BJ (cell line): Measurements from ENCODE around the gene CUEDC2. TPM values are rescaled to one million over a fixed set of nuclear protein-coding genes. Genes with fewer than 3 reads are reported as not detected.
A peak's percentile ranks its signal among the peaks of the same experiment; 100 is the strongest.

Experiments
- CTCF ChIA-PET: fragments of 350-600 bp; formaldehyde crosslinking; extraction: SDS; loops from one replicate; lab custom pipeline; 2021; ENCODE audit warnings: antibody characterized with exemption, inconsistent platforms; lab: Yijun Ruan, JAX
- POLR2A ChIA-PET: fragments of 300-600 bp; sonication (Branson Sonifier 250); formaldehyde crosslinking; extraction: SDS; loops from one replicate; lab custom pipeline; 2021; ENCODE audit warnings: antibody characterized with exemption; lab: Charles Lee
- DNase-seq: peaks from one replicate; pipeline ENCODE4 v3.0.0-alpha.2; 2011; ENCODE audit warnings: low read depth
- H3K27me3 ChIP-seq: 2 replicates; pipeline ENCODE4 v1.6.0; 2011; ENCODE audit warnings: low read length; ENCODE audit not compliant: control insufficient read depth, insufficient read depth
- H3K36me3 ChIP-seq: 2 replicates; pipeline ENCODE4 v1.5.1; 2011; ENCODE audit warnings: low read length; ENCODE audit not compliant: control insufficient read depth, insufficient read depth
- H3K4me3 ChIP-seq: 2 replicates; pipeline ENCODE4 v1.5.1; 2011; ENCODE audit warnings: low read depth, mild to moderate bottlenecking, control low read depth, low read length
- polyA plus RNA-seq: library from polyadenylated mRNA; depleted of rRNA; stranded (reverse); fragments of >200 nt; gene quantifications from 2 replicates; pipeline ENCODE4 v1.2.3, GENCODE V29; 2011
- TF ChIP-seq, protein P1 (sequence below): IDR thresholded peaks from 2 replicates; pipeline ENCODE4 v1.5.1; 2011; ENCODE audit warnings: low read depth, mild to moderate bottlenecking, control low read depth, inconsistent platforms, low read length, moderate library complexity; ENCODE audit not compliant: insufficient read depth

The CUEDC2 gene
- polyA plus RNA-seq, 1 experiment, result 74.4 TPM

- H3K4me3 ChIP-seq, result peak overlapping the region; percentile 82
- TF ChIP-seq, protein P1, sequence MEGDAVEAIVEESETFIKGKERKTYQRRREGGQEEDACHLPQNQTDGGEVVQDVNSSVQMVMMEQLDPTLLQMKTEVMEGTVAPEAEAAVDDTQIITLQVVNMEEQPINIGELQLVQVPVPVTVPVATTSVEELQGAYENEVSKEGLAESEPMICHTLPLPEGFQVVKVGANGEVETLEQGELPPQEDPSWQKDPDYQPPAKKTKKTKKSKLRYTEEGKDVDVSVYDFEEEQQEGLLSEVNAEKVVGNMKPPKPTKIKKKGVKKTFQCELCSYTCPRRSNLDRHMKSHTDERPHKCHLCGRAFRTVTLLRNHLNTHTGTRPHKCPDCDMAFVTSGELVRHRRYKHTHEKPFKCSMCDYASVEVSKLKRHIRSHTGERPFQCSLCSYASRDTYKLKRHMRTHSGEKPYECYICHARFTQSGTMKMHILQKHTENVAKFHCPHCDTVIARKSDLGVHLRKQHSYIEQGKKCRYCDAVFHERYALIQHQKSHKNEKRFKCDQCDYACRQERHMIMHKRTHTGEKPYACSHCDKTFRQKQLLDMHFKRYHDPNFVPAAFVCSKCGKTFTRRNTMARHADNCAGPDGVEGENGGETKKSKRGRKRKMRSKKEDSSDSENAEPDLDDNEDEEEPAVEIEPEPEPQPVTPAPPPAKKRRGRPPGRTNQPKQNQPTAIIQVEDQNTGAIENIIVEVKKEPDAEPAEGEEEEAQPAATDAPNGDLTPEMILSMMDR, result no peak
- H3K36me3 ChIP-seq, result peaks cover 8% of the 10 kb centered on the region
- H3K27me3 ChIP-seq, result peaks cover 4% of the 10 kb centered on the region
- ChIA-PET POLR2A (interaction anchor here (0.5 to 3.1 kb wide), 3 partner anchors 11 to 191 kb away, joined by 3 to 7 read pairs (median 3); partner anchors contain the start of genes CUEDC2 and NFKB2), CTCF (interaction anchor here (0.8 to 7.0 kb wide), 15 partner anchors 11 to 251 kb away, joined by 3 to 60 read pairs (median 20); partner anchors contain the start of genes C10orf95 and CUEDC2)
- no peak for DNase-seq
These were observed 10.9 kb downstream of the CUEDC2 start for GRCh38 chr10:102421507-102421756.

- H3K36me3 ChIP-seq, result peaks cover 8% of the 10 kb centered on the region
- peak within 1 kb of the TSS; percentile 82 for H3K4me3 ChIP-seq
- ChIA-PET CTCF (interaction anchor here (0.8 to 7.0 kb wide), 13 partner anchors 10 to 251 kb away, joined by 3 to 60 read pairs (median 21); partner anchors contain the start of genes C10orf95 and CUEDC2), POLR2A (interaction anchor here (1.3 to 3.1 kb wide), 2 partner anchors 12 to 190 kb away, joined by 3 to 7 read pairs; partner anchors contain the start of gene CUEDC2)
- peaks cover 4% of the 10 kb centered on the region for H3K27me3 ChIP-seq
- TF ChIP-seq, protein P1, result no peak
- DNase-seq, result peak; percentile 68
These were observed 11.5 kb downstream of the CUEDC2 start, which contains the start of gene FBXL15 for GRCh38 chr10:102420714-102421506. Gene FBXL15, plus strand, starts transcription at chr10:102420836. Its CDS starts 294 bp downstream, at chr10:102421130.

DNA sequence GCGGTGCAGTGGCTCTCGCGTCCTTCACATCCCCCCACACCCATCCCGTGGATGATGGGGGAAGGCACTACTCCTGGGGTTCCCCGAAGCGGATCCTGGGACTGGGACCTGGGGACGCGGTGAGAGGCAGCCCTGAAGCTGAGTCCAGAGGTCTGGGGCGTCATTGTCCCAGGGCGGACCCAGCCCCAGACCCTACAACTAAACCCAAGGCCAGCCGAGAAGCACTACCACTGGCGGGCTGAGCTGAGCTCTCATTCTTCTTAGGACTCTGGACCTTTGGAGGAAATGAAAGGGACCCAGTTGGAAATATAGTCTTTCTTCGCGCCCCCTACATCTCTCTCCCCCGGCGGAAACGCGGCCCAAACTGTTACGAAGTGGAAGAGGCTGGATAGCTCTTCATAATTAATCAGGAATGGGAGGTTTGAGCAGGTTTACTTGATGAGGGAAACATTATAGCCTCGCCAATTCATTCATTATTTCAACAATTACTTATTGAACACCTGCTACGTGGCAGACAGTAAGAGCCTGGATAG, 12.1 kb downstream of the CUEDC2 start:
- ChIA-PET CTCF (interaction anchor here (1.0 to 7.0 kb wide), 11 partner anchors 10 to 250 kb away, joined by 3 to 60 read pairs (median 25); partner anchors contain the start of genes C10orf95 and CUEDC2), POLR2A (interaction anchor here (1.3 to 3.1 kb wide), 2 partner anchors 12 to 190 kb away, joined by 3 to 7 read pairs; partner anchors contain the start of gene CUEDC2)
- Histone ChIP-seq H3K4me3 (peak overlapping the region; percentile 82), H3K36me3 (peaks cover 8% of the 10 kb centered on the region), H3K27me3 (peaks cover 4% of the 10 kb centered on the region)
- TF ChIP-seq, protein P1, result no peak
- DNase-seq, result no peak

GRCh38 chr10:102419269-102420180, 12.8 kb downstream of the CUEDC2 start:
- Histone ChIP-seq H3K36me3 (peaks cover 8% of the 10 kb centered on the region), H3K4me3 (peak overlapping the region; percentile 82), H3K27me3 (peaks cover 6% of the 10 kb centered on the region)
- no peak for DNase-seq
- ChIA-PET POLR2A (interaction anchor here (3.1 kb wide), 1 partner anchor 13 kb away, joined by 7 read pairs; the partner anchor contains the start of gene CUEDC2), CTCF (interaction anchor here (3.5 to 7.0 kb wide), 7 partner anchors 9 to 249 kb away, joined by 20 to 60 read pairs (median 30); no protein-coding TSS in a partner anchor)
- TF ChIP-seq, protein P1, result no peak
